Esophagus (tissue), 2 donors: ENCODE results near the gene CLEC4C. TPM values are rescaled to one million over a fixed set of nuclear protein-coding genes. Genes with fewer than 3 reads are reported as not detected.
"Not testable (repeated sequence)": the region's sequence is repeated elsewhere in the genome, so short reads cannot be mapped to it uniquely, and the experiment has no call there.

ENCODE experiments used
- H3K27ac ChIP-seq, 2 donors: one replicate each; pipeline ENCODE4 v1.5.1; 2013; ENCODE audit warnings: low read depth in 2 of 2, mild to moderate bottlenecking in 2 of 2, inconsistent platforms in 1 of 2, low read length in 1 of 2, moderate library complexity in 1 of 2
- H3K27me3 ChIP-seq, 2 donors: one replicate each; pipeline ENCODE4 v1.6.1; 2013; ENCODE audit warnings: low read length in 2 of 2, control low read depth in 1 of 2, mild to moderate bottlenecking in 1 of 2; ENCODE audit not compliant: insufficient read depth in 2 of 2, control insufficient read depth in 1 of 2
- H3K36me3 ChIP-seq, 2 donors: one replicate each; pipeline ENCODE4 v1.6.1; 2013; ENCODE audit warnings: low read length in 1 of 2; ENCODE audit not compliant: control insufficient read depth in 2 of 2, insufficient read depth in 2 of 2
- H3K4me1 ChIP-seq, 2 donors: one replicate each; pipeline ENCODE4 v1.6.1; 2013; ENCODE audit warnings: low read length in 1 of 2; ENCODE audit not compliant: control insufficient read depth in 2 of 2, insufficient read depth in 2 of 2
- H3K4me3 ChIP-seq, 2 donors: one replicate each; pipeline ENCODE4 v1.5.1; 2013; ENCODE audit warnings: low read length in 2 of 2, mild to moderate bottlenecking in 2 of 2, low read depth in 1 of 2, moderate library complexity in 1 of 2
- H3K9me3 ChIP-seq, 2 donors: one replicate each; pipeline ENCODE4 v1.6.1; 2013; ENCODE audit warnings: mild to moderate bottlenecking in 2 of 2, low read depth in 1 of 2, low read length in 1 of 2, moderate library complexity in 1 of 2; ENCODE audit not compliant: control insufficient read depth in 2 of 2, insufficient read depth in 1 of 2
- WGBS, 2 donors: extraction: QIAGEN DNeasy Blood & Tissue Kit; methylation state at CpG; one replicate each; pipeline ENCODE4 v1.1.7; 2013; 5-methylcytosine and 5-hydroxymethylcytosine counted together
- polyA plus RNA-seq, 2 donors: library from polyadenylated mRNA; stranded (reverse); fragments of 200-250 nt; gene quantifications; one replicate each; pipeline ENCODE4 v1.2.3, GENCODE V29; 2013
- donor health status: healthy with polysubstance abuse.
- donor health status: Bipolar disorder and iron deficiency.

The CLEC4C gene
- polyA plus RNA-seq = not detected

- 76 to 77% methylated on average over 5 of the region's 5 CpGs for WGBS, 2 donors
- Histone ChIP-seq H3K9me3 (no peaks in the 10 kb centered on the region), H3K27me3 (no peaks in the 10 kb centered on the region), H3K4me3 (no peak within 1 kb of the TSS), H3K27ac (no peak within 1 kb of the TSS), H3K4me1 (no peaks in the 10 kb centered on the region), H3K36me3 (no peaks in the 10 kb centered on the region)
These were observed at the start of gene CLEC4C for GRCh38 chr12:7747246-7747645. Gene CLEC4C, minus strand, starts transcription at chr12:7747375. Its CDS starts 27 bp downstream, at chr12:7747348.

DNA sequence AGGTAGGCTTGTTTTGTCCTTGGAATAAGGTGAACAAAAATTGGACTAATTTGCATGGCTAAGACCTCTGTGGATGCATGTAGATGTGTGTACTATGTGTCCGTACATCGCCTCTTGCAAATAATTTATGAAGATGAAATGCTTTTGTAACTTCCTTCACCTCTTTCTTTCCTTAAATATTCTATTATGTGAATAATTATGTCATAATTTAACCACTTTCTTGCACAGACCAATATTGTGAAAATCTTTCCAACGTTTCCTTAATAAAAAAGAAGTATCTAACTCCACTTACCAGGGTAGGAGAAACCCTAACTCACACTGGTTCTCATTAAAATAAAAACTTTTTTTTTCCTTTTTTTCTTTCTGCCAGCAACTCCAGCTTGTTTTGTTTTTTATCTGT is 46.0 kb upstream of the CLEC4C start:
- Histone ChIP-seq H3K4me1 (no peaks in the 10 kb centered on the region), H3K27me3 (no peaks in the 10 kb centered on the region), H3K9me3 (no peaks in the 10 kb centered on the region), H3K4me3 (no peak overlapping the region), H3K27ac (no peak overlapping the region), H3K36me3 (no peaks in the 10 kb centered on the region)
- 50 to 77% methylated on average over 3 of the region's 3 CpGs for WGBS, 2 donors

- H3K4me3 ChIP-seq, H3K9me3 ChIP-seq, H3K4me1 ChIP-seq, H3K27ac ChIP-seq, H3K27me3 ChIP-seq, H3K36me3 ChIP-seq: not testable (repeated sequence)
- WGBS, 2 donors = 76 to 79% methylated on average over 12 to 13 of the region's 13 CpGs
These were observed 41.8 kb upstream of the CLEC4C start, which contains the start of gene NANOG for GRCh38 chr12:7788884-7789528. Gene NANOG, plus strand, starts transcription at chr12:7789402. Its CDS starts 213 bp downstream, at chr12:7789615.

DNA sequence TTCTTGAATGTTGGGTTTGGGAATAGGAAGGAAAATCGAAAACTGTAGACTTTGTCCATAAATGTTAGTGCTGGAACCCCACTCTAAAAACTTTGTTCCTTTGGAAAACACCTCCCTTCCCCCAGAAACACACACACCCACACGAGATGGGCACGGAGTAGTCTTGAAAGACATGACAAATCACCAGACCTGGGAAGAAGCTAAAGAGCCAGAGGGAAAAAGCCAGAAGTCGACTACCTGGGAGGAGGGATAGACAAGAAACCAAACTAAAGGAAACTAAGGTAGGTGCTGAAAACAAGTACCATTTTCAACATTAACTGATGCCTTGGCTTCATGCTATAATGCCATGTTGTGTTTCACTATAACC is 41.1 kb upstream of the CLEC4C start:
- Histone ChIP-seq H3K4me1 (no peaks in the 10 kb centered on the region), H3K27me3 (no peaks in the 10 kb centered on the region)
- 17 to 19% methylated on average over 4 of the region's 4 CpGs for WGBS, 2 donors

GRCh38 chr12:7787574-7788293 is 40.6 kb upstream of the CLEC4C start:
- Histone ChIP-seq H3K9me3 (no peaks in the 10 kb centered on the region), H3K4me3 (no peak overlapping the region), H3K4me1 (no peaks in the 10 kb centered on the region), H3K27me3 (no peaks in the 10 kb centered on the region), H3K27ac (no peak overlapping the region), H3K36me3 (no peaks in the 10 kb centered on the region)
- 39 to 42% methylated on average over 13 of the region's 13 CpGs for WGBS, 2 donors

More for the DNA sequence above, 41.1 kb upstream of the CLEC4C start:
- H3K4me3 ChIP-seq = no peak overlapping the region
- no peaks in the 10 kb centered on the region for H3K9me3 ChIP-seq
- H3K36me3 ChIP-seq = no peaks in the 10 kb centered on the region
- no peak overlapping the region for H3K27ac ChIP-seq

GRCh38 chr12:7784701-7785100 is 37.5 kb upstream of the CLEC4C start:
- H3K36me3 ChIP-seq = no peaks in the 10 kb centered on the region
- H3K27me3 ChIP-seq = no peaks in the 10 kb centered on the region
- no peaks in the 10 kb centered on the region for H3K9me3 ChIP-seq
- H3K4me1 ChIP-seq = no peaks in the 10 kb centered on the region
- WGBS, 2 donors = 61 to 65% methylated on average over 2 of the region's 2 CpGs
- H3K4me3 ChIP-seq = no peak overlapping the region
- no peak overlapping the region for H3K27ac ChIP-seq

GRCh38 chr12:7783433-7783832 is 36.3 kb upstream of the CLEC4C start:
- H3K4me3 ChIP-seq, H3K9me3 ChIP-seq, H3K27me3 ChIP-seq, H3K27ac ChIP-seq, H3K36me3 ChIP-seq, H3K4me1 ChIP-seq: not testable (repeated sequence)
- WGBS, 2 donors = 77 to 89% methylated on average over 9 of the region's 9 CpGs

- Histone ChIP-seq H3K36me3 (no peaks in the 10 kb centered on the region), H3K4me3 (no peak overlapping the region), H3K27me3 (no peaks in the 10 kb centered on the region), H3K4me1 (no peaks in the 10 kb centered on the region), H3K9me3 (no peaks in the 10 kb centered on the region), H3K27ac (no peak overlapping the region)
- WGBS, 2 donors = 92 to 93% methylated on average over 6 of the region's 6 CpGs
These were observed 34.9 kb upstream of the CLEC4C start for GRCh38 chr12:7782055-7782454.

DNA sequence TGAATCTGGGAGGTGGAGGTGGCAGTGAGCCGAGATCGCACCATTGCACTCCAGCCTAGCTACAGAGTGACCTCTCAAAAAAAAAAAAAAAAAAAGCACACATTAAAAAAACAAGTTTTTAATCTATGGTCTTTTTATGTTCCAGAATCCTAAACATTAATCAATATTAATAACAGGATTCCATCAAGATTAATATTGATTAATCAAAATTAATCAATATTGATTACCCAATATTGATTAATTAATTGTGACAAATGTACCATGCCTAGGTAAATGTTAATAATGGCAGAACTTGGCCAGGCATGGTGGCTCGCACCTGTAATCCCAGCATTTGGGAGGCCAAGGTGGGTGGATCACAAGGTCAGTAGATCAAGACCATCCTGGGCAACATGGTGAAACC is 34.1 kb upstream of the CLEC4C start:
- Histone ChIP-seq H3K27me3 (no peaks in the 10 kb centered on the region), H3K9me3 (no peaks in the 10 kb centered on the region), H3K4me3 (no peak overlapping the region), H3K27ac (no peak overlapping the region), H3K4me1 (no peaks in the 10 kb centered on the region), H3K36me3 (no peaks in the 10 kb centered on the region)
- 65 to 79% methylated on average over 3 of the region's 3 CpGs for WGBS, 2 donors

DNA sequence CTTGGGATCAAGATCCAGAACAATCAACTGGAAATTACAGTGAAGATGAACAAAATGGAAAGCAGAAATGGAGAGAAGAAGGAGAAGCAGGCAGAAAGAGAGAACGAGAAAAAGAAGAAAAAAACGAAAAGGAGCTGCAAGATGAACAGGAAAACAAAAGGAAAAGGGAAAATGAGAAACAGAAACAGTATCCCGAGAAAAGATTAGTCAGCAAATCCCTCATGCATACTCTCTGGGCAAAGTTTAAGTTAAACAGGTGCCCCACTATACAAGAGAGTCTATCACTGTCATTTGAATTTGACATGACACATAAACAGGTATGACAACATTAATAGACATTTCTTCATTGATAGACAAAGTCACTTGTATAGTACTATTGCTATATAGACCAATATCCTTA is 22.8 kb upstream of the CLEC4C start:
- no peaks in the 10 kb centered on the region for H3K36me3 ChIP-seq
- WGBS, 2 donors = 66 to 67% methylated on average over 3 of the region's 3 CpGs
- no peaks in the 10 kb centered on the region for H3K9me3 ChIP-seq
- H3K27ac ChIP-seq = no peak overlapping the region
- no peak overlapping the region for H3K4me3 ChIP-seq
- H3K4me1 ChIP-seq = no peaks in the 10 kb centered on the region
- H3K27me3 ChIP-seq = no peaks in the 10 kb centered on the region
